ENCODE results near the gene FMN2. TPM values are rescaled to one million over a fixed set of nuclear protein-coding genes. Genes with fewer than 3 reads are reported as not detected.

Gene FMN2
- total RNA-seq, 1 experiment from 2014 or later: 4.6 TPM

- intact Hi-C loops (cut with micrococcal nuclease): no loop called here
- Histone ChIP-seq H3K36me3 (ENCODE audit: low read depth, low read length) (no peaks in the 10 kb centered on the region), H3K27me3 (ENCODE audit: low read length) (no peaks in the 10 kb centered on the region), H3F3A (ENCODE audit: low read length, unreplicated experiment) (no peaks in the 10 kb centered on the region), H3K9me2 (replicated peaks; ENCODE audit: low read length) (no peaks in the 10 kb centered on the region), H4K20me1 (ENCODE audit: low read length) (no peaks in the 10 kb centered on the region), H3K4me3 (ENCODE audit: low read length) (no peak overlapping the region), H3K9ac (ENCODE audit: low read length) (no peak overlapping the region), H2AFZ (ENCODE audit: low read length) (no peak overlapping the region), H3K9me3 (ENCODE audit: low read length) (no peaks in the 10 kb centered on the region), H3K4me2 (ENCODE audit: low read length) (no peak overlapping the region), H3K79me2 (ENCODE audit: low read length) (no peaks in the 10 kb centered on the region), H3K27ac (ENCODE audit: low read length) (no peak overlapping the region), H3K4me1 (ENCODE audit: insufficient read depth, low read length) (no peaks in the 10 kb centered on the region)
- POLR2A ChIA-PET (ENCODE audit: unreplicated experiment): no interaction called here
- DNase-seq: no peak
- ATAC-seq: no peak
- CTCF ChIA-PET: no interaction called here
- no TSS peak for BruUV-seq (replicated peaks)
- no peak for TF ChIP-seq EZH2 (IDR thresholded peaks at IDR 0.05; ENCODE audit: low read length, unreplicated experiment)
- no peak for TF ChIP-seq EZH2phosphoT487 (IDR thresholded peaks at IDR 0.05; ENCODE audit: borderline replicate concordance, low read length)
- no peak for TF ChIP-seq CTCF (conservative IDR thresholded peaks at IDR 0.05; ENCODE audit: low read depth, low read length)
Observed at GRCh38 chr1:240170806-240171205, 79.1 kb downstream of the FMN2 start.

GRCh38 chr1:240171907-240172306 lies 80.2 kb downstream of the FMN2 start:
- DNase-seq: no peak
- Histone ChIP-seq H3K9me2 (replicated peaks; ENCODE audit: low read length) (no peaks in the 10 kb centered on the region), H3K9me3 (ENCODE audit: low read length) (no peaks in the 10 kb centered on the region), H3K27ac (ENCODE audit: low read length) (no peak overlapping the region), H3K27me3 (ENCODE audit: low read length) (no peaks in the 10 kb centered on the region), H4K20me1 (ENCODE audit: low read length) (no peaks in the 10 kb centered on the region), H2AFZ (ENCODE audit: low read length) (no peak overlapping the region), H3F3A (ENCODE audit: low read length, unreplicated experiment) (no peaks in the 10 kb centered on the region), H3K79me2 (ENCODE audit: low read length) (no peaks in the 10 kb centered on the region), H3K9ac (ENCODE audit: low read length) (no peak overlapping the region), H3K4me2 (ENCODE audit: low read length) (no peak overlapping the region), H3K4me1 (ENCODE audit: insufficient read depth, low read length) (no peaks in the 10 kb centered on the region), H3K4me3 (ENCODE audit: low read length) (no peak overlapping the region), H3K36me3 (ENCODE audit: low read depth, low read length) (no peaks in the 10 kb centered on the region)
- no TSS peak for BruUV-seq (replicated peaks)
- intact Hi-C loops (cut with micrococcal nuclease): no loop called here
- ChIA-PET POLR2A (ENCODE audit: unreplicated experiment) (no interaction called here), CTCF (no interaction called here)
- no peak for ATAC-seq
- no peak for TF ChIP-seq CTCF (conservative IDR thresholded peaks at IDR 0.05; ENCODE audit: low read depth, low read length)
- no peak for TF ChIP-seq EZH2phosphoT487 (IDR thresholded peaks at IDR 0.05; ENCODE audit: borderline replicate concordance, low read length)
- no peak for TF ChIP-seq EZH2 (IDR thresholded peaks at IDR 0.05; ENCODE audit: low read length, unreplicated experiment)

- ATAC-seq (no peak), DNase-seq (no peak)
- Histone ChIP-seq H3K9me2 (replicated peaks; ENCODE audit: low read length) (no peaks in the 10 kb centered on the region), H3K4me1 (ENCODE audit: insufficient read depth, low read length) (no peaks in the 10 kb centered on the region), H3K4me3 (ENCODE audit: low read length) (no peak overlapping the region), H4K20me1 (ENCODE audit: low read length) (no peaks in the 10 kb centered on the region), H2AFZ (ENCODE audit: low read length) (no peak overlapping the region), H3K27ac (ENCODE audit: low read length) (no peak overlapping the region), H3K27me3 (ENCODE audit: low read length) (no peaks in the 10 kb centered on the region), H3K4me2 (ENCODE audit: low read length) (no peak overlapping the region), H3K9ac (ENCODE audit: low read length) (no peak overlapping the region), H3K79me2 (ENCODE audit: low read length) (no peaks in the 10 kb centered on the region), H3K9me3 (ENCODE audit: low read length) (no peaks in the 10 kb centered on the region), H3K36me3 (ENCODE audit: low read depth, low read length) (no peaks in the 10 kb centered on the region), H3F3A (ENCODE audit: low read length, unreplicated experiment) (no peaks in the 10 kb centered on the region)
- TF ChIP-seq EZH2phosphoT487 (IDR thresholded peaks at IDR 0.05; ENCODE audit: borderline replicate concordance, low read length): no peak
- no peak for TF ChIP-seq EZH2 (IDR thresholded peaks at IDR 0.05; ENCODE audit: low read length, unreplicated experiment)
- no peak for TF ChIP-seq CTCF (conservative IDR thresholded peaks at IDR 0.05; ENCODE audit: low read depth, low read length)
- CTCF ChIA-PET: no interaction called here
- intact Hi-C loops (cut with micrococcal nuclease): no loop called here
- POLR2A ChIA-PET (ENCODE audit: unreplicated experiment): no interaction called here
- BruUV-seq (replicated peaks): no TSS peak
Observed at GRCh38 chr1:240173836-240174235, 82.2 kb downstream of the FMN2 start.

All from PC-3 (cell line).